ENCODE measurements around the gene ADAM23.

ADAM23 gene

DNA sequence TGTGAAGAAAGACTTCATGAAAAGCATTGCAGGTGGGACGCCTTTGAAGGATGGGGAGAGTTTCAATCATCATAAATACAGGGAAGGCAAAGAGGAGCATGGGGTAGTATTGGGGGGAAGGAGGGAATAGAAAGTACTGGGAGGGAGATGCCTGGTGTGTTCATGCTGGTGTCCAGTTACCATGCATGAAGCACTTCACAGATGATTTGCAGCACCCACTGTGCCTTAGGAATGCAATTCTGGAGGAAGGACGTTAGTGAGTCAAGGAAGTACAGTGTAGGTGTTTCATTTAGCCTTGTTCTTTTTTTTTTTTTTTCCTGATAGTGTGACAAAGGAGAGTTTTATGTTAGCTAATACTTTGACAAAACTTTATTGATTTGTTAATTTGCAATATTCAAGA, 36.8 kb downstream of the ADAM23 start:
- TF ChIP-seq, protein P1, sequence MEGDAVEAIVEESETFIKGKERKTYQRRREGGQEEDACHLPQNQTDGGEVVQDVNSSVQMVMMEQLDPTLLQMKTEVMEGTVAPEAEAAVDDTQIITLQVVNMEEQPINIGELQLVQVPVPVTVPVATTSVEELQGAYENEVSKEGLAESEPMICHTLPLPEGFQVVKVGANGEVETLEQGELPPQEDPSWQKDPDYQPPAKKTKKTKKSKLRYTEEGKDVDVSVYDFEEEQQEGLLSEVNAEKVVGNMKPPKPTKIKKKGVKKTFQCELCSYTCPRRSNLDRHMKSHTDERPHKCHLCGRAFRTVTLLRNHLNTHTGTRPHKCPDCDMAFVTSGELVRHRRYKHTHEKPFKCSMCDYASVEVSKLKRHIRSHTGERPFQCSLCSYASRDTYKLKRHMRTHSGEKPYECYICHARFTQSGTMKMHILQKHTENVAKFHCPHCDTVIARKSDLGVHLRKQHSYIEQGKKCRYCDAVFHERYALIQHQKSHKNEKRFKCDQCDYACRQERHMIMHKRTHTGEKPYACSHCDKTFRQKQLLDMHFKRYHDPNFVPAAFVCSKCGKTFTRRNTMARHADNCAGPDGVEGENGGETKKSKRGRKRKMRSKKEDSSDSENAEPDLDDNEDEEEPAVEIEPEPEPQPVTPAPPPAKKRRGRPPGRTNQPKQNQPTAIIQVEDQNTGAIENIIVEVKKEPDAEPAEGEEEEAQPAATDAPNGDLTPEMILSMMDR (IDR thresholded peaks at IDR 0.05; ENCODE audit: extremely low read depth, missing control alignments): no peak
- no peak for DNase-seq (ENCODE audit: low spot score)

DNA sequence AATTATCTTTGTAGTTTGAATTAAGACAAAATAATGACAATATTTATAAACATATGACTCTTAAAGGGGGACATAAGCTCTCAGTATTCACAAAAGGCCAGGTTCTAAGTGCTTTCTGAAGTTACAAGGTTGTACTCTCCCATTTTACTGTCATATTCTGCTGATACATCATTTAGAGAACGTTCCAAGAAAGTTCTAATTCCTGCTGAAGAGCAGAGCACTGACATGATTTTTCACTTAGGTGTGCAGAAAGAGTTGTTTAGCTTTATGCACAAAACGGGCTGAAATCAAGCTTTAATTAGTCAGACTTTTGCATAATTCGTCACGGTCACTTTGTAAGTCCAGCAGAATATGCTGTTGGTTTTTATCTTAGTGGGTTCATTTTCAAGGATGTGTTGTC, 37.3 kb downstream of the ADAM23 start:
- TF ChIP-seq, protein P1 (IDR thresholded peaks at IDR 0.05; ENCODE audit: extremely low read depth, missing control alignments): no peak
- DNase-seq (ENCODE audit: low spot score): no peak

- TF ChIP-seq, protein P1 (IDR thresholded peaks at IDR 0.05; ENCODE audit: extremely low read depth, missing control alignments): no peak
- DNase-seq (ENCODE audit: low spot score): no peak
Observed at GRCh38 chr2:206481056-206481455, 37.7 kb downstream of the ADAM23 start.

DNA sequence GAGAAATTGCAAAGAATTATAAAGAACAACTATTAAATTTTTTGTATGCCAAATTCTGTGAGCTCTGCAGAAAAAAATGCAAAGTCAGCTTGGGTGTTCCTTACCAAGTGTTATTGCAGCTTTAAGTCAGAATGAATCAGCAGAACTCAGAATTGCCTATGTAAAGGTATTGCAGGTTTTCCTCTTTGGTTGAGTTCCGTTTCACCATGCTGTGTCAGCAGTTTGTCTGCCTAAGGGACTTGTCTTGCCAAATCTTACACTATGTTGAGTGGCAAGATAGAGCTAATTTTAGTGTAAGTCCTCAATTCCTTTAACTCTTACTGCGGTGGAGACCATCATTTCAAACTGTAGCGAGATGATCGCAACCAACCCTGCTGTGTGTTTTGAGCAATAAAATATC, 38.8 kb downstream of the ADAM23 start:
- TF ChIP-seq, protein P1 (IDR thresholded peaks at IDR 0.05; ENCODE audit: extremely low read depth, missing control alignments): no peak
- no peak for DNase-seq (ENCODE audit: low spot score)

DNA sequence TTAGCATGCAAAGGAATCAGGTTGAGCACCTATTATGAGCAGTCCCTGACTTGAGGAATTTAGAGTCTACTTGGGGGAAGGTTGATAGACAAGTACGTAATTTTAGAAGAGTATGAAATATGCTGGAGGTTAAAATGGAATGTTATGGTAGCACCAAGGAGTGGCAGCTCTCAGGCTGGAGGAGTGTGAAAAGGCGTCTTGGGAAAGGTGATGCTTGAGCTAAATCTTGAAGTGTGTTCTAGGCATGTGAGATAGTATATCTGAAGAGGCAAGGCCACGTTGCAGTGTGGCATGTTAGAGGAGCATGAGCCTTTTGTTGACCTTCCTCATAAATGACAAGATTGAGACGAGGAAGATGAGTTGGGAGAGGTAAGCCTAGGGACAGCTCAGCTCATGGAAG, 39.3 kb downstream of the ADAM23 start:
- TF ChIP-seq, protein P1 (IDR thresholded peaks at IDR 0.05; ENCODE audit: extremely low read depth, missing control alignments): no peak
- no peak for DNase-seq (ENCODE audit: low spot score)

GRCh38 chr2:206488053-206488452, 44.7 kb downstream of the ADAM23 start:
- TF ChIP-seq, protein P1 (IDR thresholded peaks at IDR 0.05; ENCODE audit: extremely low read depth, missing control alignments): no peak
- no peak for DNase-seq (ENCODE audit: low spot score)

DNA sequence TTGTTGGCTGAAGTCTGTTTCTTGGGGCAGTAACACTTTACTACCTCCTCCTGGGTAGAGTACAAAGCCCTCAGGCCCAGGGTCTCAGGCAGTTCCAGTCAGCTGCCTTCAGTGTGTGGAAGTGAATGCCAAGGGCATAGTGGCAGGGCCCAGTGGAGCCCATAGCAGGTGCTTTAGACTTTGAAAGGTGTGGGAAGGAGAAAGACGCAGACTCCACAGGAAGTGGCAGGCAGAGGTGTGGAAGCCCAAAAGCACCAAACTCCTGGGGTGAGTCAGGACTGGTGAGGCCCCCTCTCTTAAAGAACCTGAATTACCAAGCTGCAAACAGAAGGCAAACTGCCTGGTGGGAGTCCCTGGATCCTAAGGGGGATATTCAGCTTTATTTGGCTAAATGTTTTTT, 45.3 kb downstream of the ADAM23 start:
- DNase-seq (ENCODE audit: low spot score): no peak
- TF ChIP-seq, protein P1 (IDR thresholded peaks at IDR 0.05; ENCODE audit: extremely low read depth, missing control alignments): no peak

Measured in GM20000 (cell line).